ENCODE results near the gene PKP4. TPM values are rescaled to one million over a fixed set of nuclear protein-coding genes. Genes with fewer than 3 reads are reported as not detected.

PKP4 gene
- total and polyA plus RNA-seq, 7 donors, result 14.4 to 41.3 (median 27.5) TPM

GRCh38 chr2:158688721-158689120 is 232.0 kb downstream of the PKP4 start:
- intact Hi-C loops (cut with DNase I), result no loop called here
- DNase-seq, result no peak
- Histone ChIP-seq H3K36me3 (no peaks in the 10 kb centered on the region), H3K27me3 (no peaks in the 10 kb centered on the region), H3K4me1 (no peaks in the 10 kb centered on the region), H3K27ac (no peak overlapping the region), H3K9me3 (no peaks in the 10 kb centered on the region), H3K4me3 (no peak overlapping the region)
- WGBS, 2 donors, result 87% methylated on average over 4 of the region's 4 CpGs
- TF ChIP-seq POLR2AphosphoS5 (IDR thresholded peaks at IDR 0.05), result no peak
- no peak for TF ChIP-seq EP300 (IDR thresholded peaks at IDR 0.05)
- TF ChIP-seq, protein P1, sequence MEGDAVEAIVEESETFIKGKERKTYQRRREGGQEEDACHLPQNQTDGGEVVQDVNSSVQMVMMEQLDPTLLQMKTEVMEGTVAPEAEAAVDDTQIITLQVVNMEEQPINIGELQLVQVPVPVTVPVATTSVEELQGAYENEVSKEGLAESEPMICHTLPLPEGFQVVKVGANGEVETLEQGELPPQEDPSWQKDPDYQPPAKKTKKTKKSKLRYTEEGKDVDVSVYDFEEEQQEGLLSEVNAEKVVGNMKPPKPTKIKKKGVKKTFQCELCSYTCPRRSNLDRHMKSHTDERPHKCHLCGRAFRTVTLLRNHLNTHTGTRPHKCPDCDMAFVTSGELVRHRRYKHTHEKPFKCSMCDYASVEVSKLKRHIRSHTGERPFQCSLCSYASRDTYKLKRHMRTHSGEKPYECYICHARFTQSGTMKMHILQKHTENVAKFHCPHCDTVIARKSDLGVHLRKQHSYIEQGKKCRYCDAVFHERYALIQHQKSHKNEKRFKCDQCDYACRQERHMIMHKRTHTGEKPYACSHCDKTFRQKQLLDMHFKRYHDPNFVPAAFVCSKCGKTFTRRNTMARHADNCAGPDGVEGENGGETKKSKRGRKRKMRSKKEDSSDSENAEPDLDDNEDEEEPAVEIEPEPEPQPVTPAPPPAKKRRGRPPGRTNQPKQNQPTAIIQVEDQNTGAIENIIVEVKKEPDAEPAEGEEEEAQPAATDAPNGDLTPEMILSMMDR (IDR thresholded peaks at IDR 0.05), result no peak
- no peak for TF ChIP-seq POLR2A (IDR thresholded peaks at IDR 0.05)

- H3K27me3 ChIP-seq, result no peaks in the 10 kb centered on the region
- DNase-seq, result no peak
- TF ChIP-seq POLR2A (IDR thresholded peaks at IDR 0.05) (no peak), POLR2AphosphoS5 (IDR thresholded peaks at IDR 0.05) (no peak), EP300 (IDR thresholded peaks at IDR 0.05) (no peak)
- TF ChIP-seq, protein P1 (IDR thresholded peaks at IDR 0.05), result no peak
- no peak overlapping the region for H3K27ac ChIP-seq
- intact Hi-C loops (cut with DNase I), result no loop called here
- no peaks in the 10 kb centered on the region for H3K9me3 ChIP-seq
- no peaks in the 10 kb centered on the region for H3K36me3 ChIP-seq
- no peaks in the 10 kb centered on the region for H3K4me1 ChIP-seq
- no peak overlapping the region for H3K4me3 ChIP-seq
- WGBS, 2 donors, result 87 to 88% methylated on average over 5 of the region's 5 CpGs
Measured at GRCh38 chr2:158689391-158689790, 232.6 kb downstream of the PKP4 start.

GRCh38 chr2:158690823-158691222 is 234.1 kb downstream of the PKP4 start:
- Histone ChIP-seq H3K36me3 (no peaks in the 10 kb centered on the region), H3K27ac (no peak overlapping the region), H3K4me1 (no peaks in the 10 kb centered on the region), H3K9me3 (no peaks in the 10 kb centered on the region), H3K27me3 (no peaks in the 10 kb centered on the region), H3K4me3 (no peak overlapping the region)
- 83 to 88% methylated on average over 2 of the region's 2 CpGs for WGBS, 2 donors
- no peak for TF ChIP-seq EP300 (IDR thresholded peaks at IDR 0.05)
- no peak for TF ChIP-seq POLR2AphosphoS5 (IDR thresholded peaks at IDR 0.05)
- TF ChIP-seq, protein P1 (IDR thresholded peaks at IDR 0.05), result no peak
- TF ChIP-seq POLR2A (IDR thresholded peaks at IDR 0.05), result no peak
- no peak for DNase-seq
- intact Hi-C loops (cut with DNase I), result no loop called here

DNA sequence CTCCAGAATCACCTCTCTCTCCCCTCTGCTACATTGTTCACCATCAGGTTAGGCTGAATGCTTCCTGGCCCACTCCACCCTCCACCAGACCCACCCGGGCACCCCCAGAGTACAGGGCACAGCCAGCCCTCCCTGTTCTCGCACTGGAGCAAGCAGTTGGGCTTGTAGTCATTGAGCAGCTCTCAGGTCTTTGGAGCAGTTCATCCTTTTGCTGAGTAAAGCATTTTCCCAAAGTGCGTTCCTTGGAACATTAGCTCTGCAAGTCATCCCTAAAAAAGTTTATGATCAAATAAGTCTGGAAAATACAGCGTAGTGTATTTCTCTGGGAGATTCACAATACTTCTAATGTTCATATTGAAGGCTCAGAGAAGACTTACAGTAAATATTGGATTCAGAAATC is 234.9 kb downstream of the PKP4 start:
- WGBS, 2 donors, result 90 to 91% methylated on average over 4 of the region's 4 CpGs
- Histone ChIP-seq H3K4me1 (no peaks in the 10 kb centered on the region), H3K27ac (no peak overlapping the region), H3K27me3 (no peaks in the 10 kb centered on the region), H3K9me3 (peaks cover 0 to 2% (median 0%) of the 10 kb centered on the region in 4 donors), H3K36me3 (no peaks in the 10 kb centered on the region), H3K4me3 (no peak overlapping the region)
- intact Hi-C loops (cut with DNase I), result no loop called here
- TF ChIP-seq, protein P1 (IDR thresholded peaks at IDR 0.05), result no peak
- no peak for DNase-seq

- no peak overlapping the region for H3K4me3 ChIP-seq
- no peak overlapping the region for H3K27ac ChIP-seq
- intact Hi-C loops (cut with DNase I), result no loop called here
- no peak for TF ChIP-seq POLR2AphosphoS5 (IDR thresholded peaks at IDR 0.05)
- TF ChIP-seq, protein P1 (IDR thresholded peaks at IDR 0.05), result no peak
- TF ChIP-seq POLR2A (IDR thresholded peaks at IDR 0.05), result no peak
- TF ChIP-seq EP300 (IDR thresholded peaks at IDR 0.05), result no peak
- H3K27me3 ChIP-seq, result no peaks in the 10 kb centered on the region
- no peak for DNase-seq
- H3K4me1 ChIP-seq, result no peaks in the 10 kb centered on the region
- peaks cover 0 to 10% (median 0%) of the 10 kb centered on the region in 4 donors for H3K9me3 ChIP-seq
- WGBS, 2 donors, result 90 to 93% methylated on average over 3 of the region's 3 CpGs
- no peaks in the 10 kb centered on the region for H3K36me3 ChIP-seq
Measured at GRCh38 chr2:158692372-158693103, 235.8 kb downstream of the PKP4 start.
